ENCODE data around the gene GASK1A. TPM values are rescaled to one million over a fixed set of nuclear protein-coding genes. Genes with fewer than 3 reads are reported as not detected.
A peak's percentile ranks its signal among the peaks of the same experiment; 100 is the strongest.

Gene GASK1A
- 0.43 and 0.46 TPM in 2 replicates for polyA plus RNA-seq (2011; rRNA removed)
- polyA minus RNA-seq (2011; rRNA and poly(A)+ RNA removed), result 0.70 and 0.78 TPM in 2 replicates

DNA sequence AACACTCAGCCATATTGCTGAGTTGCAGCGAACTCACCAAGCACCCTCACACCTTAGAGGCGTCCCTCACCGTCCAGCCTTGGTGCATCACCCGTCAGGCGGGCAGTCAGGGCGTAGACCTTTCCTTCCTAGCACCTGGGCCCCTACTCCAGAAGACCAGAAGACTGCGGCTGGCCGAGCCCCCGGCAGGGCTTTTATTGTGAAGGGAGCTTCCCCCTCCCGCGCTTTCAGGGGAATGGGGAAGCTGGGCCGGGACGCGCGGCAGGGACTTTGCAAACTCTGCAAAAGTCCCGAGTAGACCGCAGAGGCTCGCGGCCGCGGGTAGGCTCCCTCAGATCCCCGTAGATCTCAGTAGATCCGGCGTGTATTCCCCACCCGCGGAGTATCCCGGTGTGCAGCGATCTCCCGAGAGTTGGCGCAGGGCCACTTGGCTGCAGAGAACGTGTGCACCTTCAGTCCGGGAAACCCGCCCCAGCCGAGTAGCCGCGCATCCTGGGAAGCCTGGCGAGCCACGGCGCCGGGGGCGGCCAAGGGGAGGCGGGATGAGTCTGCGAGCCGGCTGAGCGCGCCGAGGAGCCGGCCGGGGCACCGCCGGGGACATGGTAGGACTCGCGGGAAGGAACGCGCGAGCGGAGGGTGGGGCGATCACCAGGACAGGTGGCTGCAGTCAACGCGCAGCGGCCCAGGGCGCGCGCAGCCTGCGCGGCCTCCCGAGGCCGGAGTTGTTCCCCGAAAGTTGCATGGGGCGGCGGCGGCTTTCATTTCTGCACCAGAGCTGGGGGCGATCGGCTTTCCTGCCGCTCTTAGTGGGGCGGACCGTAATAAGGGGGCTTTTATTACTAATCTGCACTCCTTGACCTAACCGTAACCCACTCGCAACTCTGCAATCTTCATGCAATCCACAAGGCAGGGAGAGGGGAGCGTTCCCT is at the start of gene GASK1A:
GASK1A (plus strand) TSS at position 268 of the 929 bp plus-strand sequence; CDS start at position 600, 332 bp downstream.
- POLR2A ChIA-PET, result no interaction called here
- no peak for DNase-seq (ENCODE audit: low read depth, low spot score)
- H3K27ac ChIP-seq (ENCODE audit: low read depth, low read length), result no peak within 1 kb of the TSS
- peak within 1 kb of the TSS; percentile 47 for H3K4me3 ChIP-seq (ENCODE audit: low read depth, low read length)
- H3K9me3 ChIP-seq (ENCODE audit: control insufficient read depth, insufficient read depth, low read length), result peaks cover 3% of the 10 kb centered on the region
- CTCF ChIA-PET, result interaction anchor here (1.3 to 2.0 kb wide), 3 partner anchors 17 to 175 kb away, joined by 3 to 9 read pairs (median 6); no protein-coding TSS in a partner anchor
- H3K27me3 ChIP-seq (ENCODE audit: control insufficient read depth, insufficient read depth, low read length), result peaks cover 35% of the 10 kb centered on the region
- TF ChIP-seq CTCF (IDR thresholded peaks at IDR 0.05; ENCODE audit: low read depth, low read length), result no peak

DNA sequence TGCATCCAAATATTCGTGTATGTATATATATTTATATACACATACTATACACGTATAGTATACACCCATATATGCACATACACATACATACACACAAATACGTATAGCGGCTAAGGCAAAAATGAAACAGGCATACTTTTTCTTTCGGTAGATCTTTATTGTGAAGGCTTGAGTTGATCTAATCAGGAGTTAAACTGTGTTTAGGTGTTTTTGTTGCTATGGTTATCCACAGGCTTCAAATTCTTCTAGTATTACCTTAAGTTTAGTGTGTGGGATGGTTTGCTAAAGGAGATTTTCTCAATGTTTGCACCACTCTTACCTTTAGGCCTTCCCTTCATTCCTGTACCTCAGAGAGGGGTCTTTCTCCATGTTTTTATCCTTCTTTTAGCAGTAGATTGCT is 45.0 kb upstream of the GASK1A start:
- H3K9me3 ChIP-seq (ENCODE audit: control insufficient read depth, insufficient read depth, low read length), result peaks cover 4% of the 10 kb centered on the region; the same call in 1 of the 2 replicates
- ChIA-PET CTCF (no interaction called here), POLR2A (no interaction called here)
- no peaks in the 10 kb centered on the region for H3K27me3 ChIP-seq (ENCODE audit: control insufficient read depth, insufficient read depth, low read length)
- DNase-seq (ENCODE audit: low read depth, low spot score), result no peak
- H3K4me3 ChIP-seq (ENCODE audit: low read depth, low read length), result no peak overlapping the region
- H3K27ac ChIP-seq (ENCODE audit: low read depth, low read length), result no peak overlapping the region
- TF ChIP-seq CTCF (IDR thresholded peaks at IDR 0.05; ENCODE audit: low read depth, low read length), result no peak

- DNase-seq (ENCODE audit: low read depth, low spot score), result no peak
- TF ChIP-seq CTCF (IDR thresholded peaks at IDR 0.05; ENCODE audit: low read depth, low read length), result no peak
- H3K27me3 ChIP-seq (ENCODE audit: control insufficient read depth, insufficient read depth, low read length), result no peaks in the 10 kb centered on the region
- CTCF ChIA-PET, result no interaction called here
- POLR2A ChIA-PET, result no interaction called here
- H3K9me3 ChIP-seq (ENCODE audit: control insufficient read depth, insufficient read depth, low read length), result peaks cover 4% of the 10 kb centered on the region; the same call in 1 of the 2 replicates
- H3K4me3 ChIP-seq (ENCODE audit: low read depth, low read length), result no peak overlapping the region
- H3K27ac ChIP-seq (ENCODE audit: low read depth, low read length), result no peak overlapping the region
These were observed 44.2 kb upstream of the GASK1A start for GRCh38 chr3:42934910-42935309.

- Histone ChIP-seq H3K9me3 (ENCODE audit: control insufficient read depth, insufficient read depth, low read length) (peaks cover 4% of the 10 kb centered on the region; the same call in 1 of the 2 replicates), H3K27me3 (ENCODE audit: control insufficient read depth, insufficient read depth, low read length) (no peaks in the 10 kb centered on the region), H3K27ac (ENCODE audit: low read depth, low read length) (no peak overlapping the region), H3K4me3 (ENCODE audit: low read depth, low read length) (no peak overlapping the region)
- no peak for DNase-seq (ENCODE audit: low read depth, low spot score)
- ChIA-PET CTCF (no interaction called here), POLR2A (no interaction called here)
- no peak for TF ChIP-seq CTCF (IDR thresholded peaks at IDR 0.05; ENCODE audit: low read depth, low read length)
These were observed 43.6 kb upstream of the GASK1A start for GRCh38 chr3:42935472-42935871.
